GM06990 (cell line): ENCODE measurements around the gene LAMA4.

Experiments used
- DNase-seq: peaks from one replicate; pipeline ENCODE4 v3.0.0-alpha.2; 2011; ENCODE audit not compliant: insufficient read length; ENCODE audit errors: extremely low read depth
- H3K27me3 ChIP-seq: replicated peaks from 2 replicates; pipeline ENCODE4 v1.6.0; 2011; ENCODE audit warnings: low read length; ENCODE audit not compliant: control insufficient read depth, insufficient read depth
- H3K36me3 ChIP-seq: 2 replicates; pipeline ENCODE4 v1.5.1; 2011; ENCODE audit warnings: low read length; ENCODE audit not compliant: control insufficient read depth, insufficient read depth
- H3K4me3 ChIP-seq: replicated peaks from 2 replicates; pipeline ENCODE4 v1.5.1; 2011; ENCODE audit warnings: low read depth, mild to moderate bottlenecking, control low read depth, low read length
- TF ChIP-seq, protein P1 (sequence below): IDR thresholded peaks from 2 replicates; pipeline ENCODE4 v1.5.1; 2011; ENCODE audit warnings: low read length, control low read depth, mild to moderate bottlenecking, inconsistent platforms; ENCODE audit not compliant: insufficient read depth, poor library complexity, severe bottlenecking

Gene LAMA4

GRCh38 chr6:112155886-112156285 lies 98.5 kb downstream of the LAMA4 start:
- no peaks in the 10 kb centered on the region for H3K36me3 ChIP-seq
- H3K4me3 ChIP-seq = no peak overlapping the region
- TF ChIP-seq, protein P1, sequence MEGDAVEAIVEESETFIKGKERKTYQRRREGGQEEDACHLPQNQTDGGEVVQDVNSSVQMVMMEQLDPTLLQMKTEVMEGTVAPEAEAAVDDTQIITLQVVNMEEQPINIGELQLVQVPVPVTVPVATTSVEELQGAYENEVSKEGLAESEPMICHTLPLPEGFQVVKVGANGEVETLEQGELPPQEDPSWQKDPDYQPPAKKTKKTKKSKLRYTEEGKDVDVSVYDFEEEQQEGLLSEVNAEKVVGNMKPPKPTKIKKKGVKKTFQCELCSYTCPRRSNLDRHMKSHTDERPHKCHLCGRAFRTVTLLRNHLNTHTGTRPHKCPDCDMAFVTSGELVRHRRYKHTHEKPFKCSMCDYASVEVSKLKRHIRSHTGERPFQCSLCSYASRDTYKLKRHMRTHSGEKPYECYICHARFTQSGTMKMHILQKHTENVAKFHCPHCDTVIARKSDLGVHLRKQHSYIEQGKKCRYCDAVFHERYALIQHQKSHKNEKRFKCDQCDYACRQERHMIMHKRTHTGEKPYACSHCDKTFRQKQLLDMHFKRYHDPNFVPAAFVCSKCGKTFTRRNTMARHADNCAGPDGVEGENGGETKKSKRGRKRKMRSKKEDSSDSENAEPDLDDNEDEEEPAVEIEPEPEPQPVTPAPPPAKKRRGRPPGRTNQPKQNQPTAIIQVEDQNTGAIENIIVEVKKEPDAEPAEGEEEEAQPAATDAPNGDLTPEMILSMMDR = no peak
- no peaks in the 10 kb centered on the region; the same call in 1 of the 2 replicates for H3K27me3 ChIP-seq
- DNase-seq = no peak

DNA sequence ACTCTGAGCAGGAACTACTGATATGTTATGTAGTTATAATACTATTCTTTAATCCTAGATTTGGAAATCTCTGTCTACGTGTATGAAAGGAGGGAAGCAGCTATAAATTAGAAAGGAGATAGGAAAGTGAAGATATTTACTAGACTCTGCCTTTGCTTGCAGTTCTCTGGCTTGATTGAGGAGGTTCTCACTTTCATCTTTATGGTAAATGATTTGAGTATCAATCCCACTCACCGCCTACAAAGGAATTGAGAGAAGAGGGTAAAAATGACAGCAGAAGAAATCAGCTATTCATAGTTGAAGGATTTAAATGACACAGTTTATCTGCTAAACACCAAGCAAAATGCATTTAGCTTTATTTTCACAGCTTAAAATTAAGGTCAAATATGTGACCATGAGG lies 99.7 kb downstream of the LAMA4 start:
- H3K4me3 ChIP-seq = no peak overlapping the region
- no peaks in the 10 kb centered on the region; the same call in 1 of the 2 replicates for H3K27me3 ChIP-seq
- TF ChIP-seq, protein P1 = no peak
- no peaks in the 10 kb centered on the region for H3K36me3 ChIP-seq
- no peak for DNase-seq

DNA sequence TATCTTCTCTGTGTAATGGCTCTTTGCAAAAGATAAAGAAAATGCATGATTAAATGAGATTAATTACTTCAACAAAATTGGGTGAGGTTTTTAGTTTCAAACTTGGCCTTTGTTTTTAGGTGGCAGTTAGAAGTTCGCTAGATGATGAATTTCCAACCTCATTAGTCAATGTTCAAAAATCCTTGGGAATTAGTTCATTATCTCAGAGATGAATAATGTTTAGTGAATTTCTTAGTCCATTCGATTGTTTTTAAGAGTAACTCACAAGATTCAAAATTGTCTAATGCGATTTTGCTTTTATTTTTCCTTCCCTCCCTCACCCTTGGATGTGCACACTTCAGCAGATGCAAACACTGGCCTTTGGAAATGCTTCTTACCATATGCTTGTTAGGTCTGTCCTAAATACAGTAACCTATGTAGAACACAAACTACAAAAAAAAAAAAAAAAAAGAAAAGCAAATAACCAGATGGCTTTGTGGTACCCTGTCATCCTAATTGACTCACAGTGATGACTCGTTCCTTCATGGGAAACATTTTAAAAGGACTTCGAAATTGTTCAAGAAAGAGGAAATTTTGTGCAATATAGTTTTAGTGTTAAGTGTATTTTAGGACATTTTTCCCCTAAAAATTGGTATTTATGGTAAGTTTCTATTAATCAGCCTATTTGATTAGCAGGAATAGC lies 100.3 kb downstream of the LAMA4 start:
- DNase-seq = no peak
- Histone ChIP-seq H3K4me3 (no peak overlapping the region), H3K27me3 (no peaks in the 10 kb centered on the region)

DNA sequence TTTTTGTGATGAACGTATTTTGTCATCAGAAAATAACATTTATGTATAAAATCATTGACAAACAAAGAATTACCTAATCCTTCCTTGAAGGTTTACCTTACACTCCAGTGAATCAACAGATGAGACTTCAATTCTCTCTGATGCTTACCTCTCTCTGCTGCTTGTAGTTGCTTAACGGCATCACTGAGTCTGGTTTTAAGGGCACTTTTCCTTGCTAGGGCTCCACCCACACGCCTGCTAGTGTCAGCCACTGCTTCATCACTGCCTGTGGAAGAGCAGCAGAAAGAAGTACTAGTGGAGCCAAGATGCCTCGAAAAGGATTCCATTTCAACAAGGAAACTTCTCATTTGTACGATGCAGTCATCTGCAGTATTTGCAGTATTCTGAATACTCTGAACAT lies 104.0 kb downstream of the LAMA4 start:
- Histone ChIP-seq H3K36me3 (no peaks in the 10 kb centered on the region), H3K4me3 (no peak overlapping the region), H3K27me3 (no peaks in the 10 kb centered on the region)
- TF ChIP-seq, protein P1 = no peak
- no peak for DNase-seq

More for the DNA sequence above, 100.3 kb downstream of the LAMA4 start:
- H3K36me3 ChIP-seq = no peaks in the 10 kb centered on the region
- TF ChIP-seq, protein P1 = no peak

DNA sequence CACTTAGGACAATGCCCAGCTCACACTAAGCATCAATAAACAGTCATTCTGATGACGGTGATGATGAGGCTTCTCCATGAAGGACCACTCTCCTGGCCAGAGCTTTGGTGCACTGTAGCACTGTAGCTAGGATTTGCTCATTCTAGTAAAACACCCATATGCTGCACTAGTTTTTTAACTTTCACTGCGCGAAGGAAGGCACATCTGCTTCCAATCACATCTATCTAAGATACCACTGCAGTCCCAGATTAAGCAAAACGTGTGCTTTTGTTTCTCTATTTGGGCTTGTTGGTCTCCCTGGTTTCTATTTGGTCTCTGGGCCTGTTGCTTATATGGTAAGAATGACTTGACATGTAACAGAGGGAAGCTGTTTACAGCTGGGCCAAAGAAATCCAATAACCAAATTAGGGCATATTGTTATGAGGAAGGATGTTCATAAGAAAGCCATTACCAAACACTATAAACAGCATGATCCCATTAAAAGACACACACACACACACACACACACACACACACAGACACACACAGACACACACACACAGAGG lies 104.6 kb downstream of the LAMA4 start:
- H3K27me3 ChIP-seq = no peaks in the 10 kb centered on the region
- no peaks in the 10 kb centered on the region for H3K36me3 ChIP-seq
- no peak for DNase-seq
- TF ChIP-seq, protein P1 = no peak
- H3K4me3 ChIP-seq = no peak overlapping the region
